Ovary (tissue), 9 donors: Measurements from ENCODE around the gene ZNF883. TPM values are rescaled to one million over a fixed set of nuclear protein-coding genes. Genes with fewer than 3 reads are reported as not detected.

ENCODE experiments used
- DNase-seq, 5 donors: peaks; one replicate each; pipeline ENCODE4 v3.0.0-alpha.2; 2019 to 2020
- H3K27ac ChIP-seq, 2 donors: fragments of 200-600 bp; one replicate each; pipeline versions ENCODE4 v1.5.1 to v1.8.0; 2019 to 2022
- H3K27me3 ChIP-seq: fragments of 200-600 bp; one replicate; pipeline ENCODE4 v1.8.0; 2022
- H3K36me3 ChIP-seq: fragments of 200-600 bp; sonication (generic); one replicate; pipeline ENCODE4 v1.5.1; 2019
- H3K4me1 ChIP-seq: one replicate; pipeline ENCODE4 v1.8.1; 2013; ENCODE audit warnings: mild to moderate bottlenecking, moderate library complexity; ENCODE audit not compliant: insufficient read depth
- H3K4me3 ChIP-seq: fragments of 200-600 bp; sonication (generic); one replicate; pipeline ENCODE4 v1.5.1; 2017
- H3K9me3 ChIP-seq, 2 donors: fragments of 200-600 bp in 1 of 2; sonication (generic) in 1 of 2; one replicate each; pipeline versions ENCODE4 v1.5.1 to v1.8.1; 2013 to 2019; ENCODE audit warnings: mild to moderate bottlenecking in 1 of 2, moderate library complexity in 1 of 2
- CTCF ChIP-seq, 3 donors: fragments of 450-650 bp in 2 of 3; fragments of 200-600 bp in 1 of 3; IDR thresholded peaks; one replicate each; pipeline versions ENCODE4 v1.5.1 to v1.8.0; 2016 to 2022; ENCODE audit warnings: antibody characterized with exemption in 3 of 3, mild to moderate bottlenecking in 1 of 3
- EP300 ChIP-seq: sonication (generic); formaldehyde crosslinking; IDR thresholded peaks from one replicate; pipeline ENCODE4 v1.6.1; 2017; ENCODE audit warnings: antibody characterized with exemption
- POLR2A ChIP-seq: fragments of 450-650 bp; IDR thresholded peaks from one replicate; pipeline ENCODE4 v1.6.1; 2017; ENCODE audit warnings: antibody characterized with exemption, mild to moderate bottlenecking, moderate library complexity
- WGBS, 3 donors: extraction: QIAGEN DNeasy Blood & Tissue Kit in 1 of 3; methylation state at CpG; one replicate each; pipeline versions ENCODE4 v1.1.5 to v1.1.7; 2013 to 2017; 5-methylcytosine and 5-hydroxymethylcytosine counted together
- intact Hi-C, 4 donors: fragments of 100-400 bp; cut with DNase I; formaldehyde crosslinking; loops; one replicate each; pipeline versions ENCODE4 v1.11.0 to v1.15.1; 2022 to 2023
- polyA plus RNA-seq, 2 donors: library from polyadenylated mRNA; stranded (reverse); fragments of 200-250 nt in 1 of 2; fragments of 350-450 nt in 1 of 2; fragmentation: Illumina TruSeq in 1 of 2; extraction: RNeasy Lipid Tissue Mini Kit (QIAGEN cat#74804) in 1 of 2; gene quantifications; one replicate each; pipeline ENCODE4 v1.2.3, GENCODE V29; 2013 to 2014
- total RNA-seq, 7 donors: library from RNA; depleted of rRNA in 2 of 7; stranded (reverse); fragments of >200 nt in 2 of 7; fragmentation: NEBNext Ultra II Directional in 3 of 7; extraction: Animal tissue kit (Norgen Biotek cat#: 25700) in 3 of 7; gene quantifications; one replicate each; pipeline versions ENCODE4 v1.1.0 to v1.2.4, GENCODE V29; 2016 to 2023
- donor health status: DM: no; HTN: no; CAD: no; lungs with moderate emphysema.
- donor health status: DM: no; HTN: no; CAD: no.
- donor health status: Bipolar disorder and iron deficiency.
- donor health status: DM: yes; HTN: yes; CAD: no.
- donor health status: DM: no; HTN: no; CAD: no.
- donor health status: DM: yes; HTN: yes; CAD: no.

The ZNF883 gene
- total and polyA plus RNA-seq, 9 donors, result 0.97 to 3.8 (median 2.1) TPM

- peaks cover 5 to 29% of the 10 kb centered on the region in 2 donors for H3K9me3 ChIP-seq
- H3K4me3 ChIP-seq, result peak within 1 kb of the TSS; percentile 62
- intact Hi-C loops, result loop anchor here in 1 of 4 donors (10.0 kb wide), 1 partner anchor 1162 kb away; the partner anchor contains the start of gene UGCG
- 1% methylated on average over 62 of the region's 62 CpGs for WGBS, 3 donors
- peaks cover 3% of the 10 kb centered on the region for H3K4me1 ChIP-seq
- H3K27me3 ChIP-seq, result no peaks in the 10 kb centered on the region
- H3K36me3 ChIP-seq, result no peaks in the 10 kb centered on the region
- H3K27ac ChIP-seq, result peak within 1 kb of the TSS in 1 of 2 donors; percentile 58
- TF ChIP-seq EP300, result peak; percentile 37
- peak; percentile 31 for TF ChIP-seq POLR2A
- TF ChIP-seq CTCF (IDR thresholded peaks at IDR 0.05), result no peak
- DNase-seq, result peak; percentile 94 to 96 (median 95)
Measured at GRCh38 chr9:113056191-113057106, 44.5 kb upstream of the ZNF883 start, which contains the start of gene ZFP37. ZFP37 (minus strand) TSS chr9:113056724; CDS start chr9:113056688, 36 bp downstream.

DNA sequence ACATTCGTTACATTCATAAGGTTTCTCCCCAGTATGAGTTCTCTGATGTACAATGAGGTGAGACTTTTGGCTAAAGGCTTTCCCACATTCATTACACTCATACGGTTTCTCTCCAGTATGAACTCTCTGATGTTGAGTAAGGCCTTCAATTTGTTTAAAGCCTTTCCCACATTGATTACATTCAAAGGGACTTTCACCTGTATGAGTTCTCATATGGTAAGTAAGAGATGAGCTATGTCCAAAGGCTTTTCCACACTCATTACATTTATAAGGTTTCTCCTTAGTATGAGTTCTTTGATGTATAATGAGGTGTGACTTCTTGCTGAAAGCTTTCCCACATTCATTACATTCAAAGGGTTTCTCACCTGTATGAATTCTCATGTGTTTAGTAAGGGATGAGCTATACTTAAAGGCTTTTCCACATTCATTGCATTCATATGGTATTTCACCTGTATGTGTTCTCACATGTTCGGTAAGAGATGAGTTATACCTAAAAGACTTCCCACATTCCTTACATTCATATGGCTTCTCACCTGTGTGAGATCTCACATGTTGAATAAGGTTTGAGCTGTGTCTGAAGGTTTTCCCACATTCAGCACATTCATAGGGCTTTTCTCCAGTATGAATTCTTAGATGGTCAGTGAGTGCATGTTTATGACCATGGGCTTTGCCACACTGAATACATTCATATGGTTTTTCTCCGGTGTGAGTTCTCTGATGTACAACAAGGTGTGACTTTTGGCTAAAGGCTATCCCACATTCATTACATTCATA is 31.1 kb upstream of the ZNF883 start:
- no peak overlapping the region for H3K4me3 ChIP-seq
- peaks cover 29 to 48% of the 10 kb centered on the region in 2 donors for H3K9me3 ChIP-seq
- TF ChIP-seq POLR2A (no peak), CTCF (IDR thresholded peaks at IDR 0.05) (no peak), EP300 (no peak)
- 92 to 97% (median 96%) methylated on average over 4 of the region's 4 CpGs for WGBS, 3 donors
- no peaks in the 10 kb centered on the region for H3K4me1 ChIP-seq
- intact Hi-C loops, result no loop called here
- no peak overlapping the region for H3K27ac ChIP-seq
- peaks cover 8% of the 10 kb centered on the region for H3K36me3 ChIP-seq
- DNase-seq, result no peak
- H3K27me3 ChIP-seq, result no peaks in the 10 kb centered on the region

GRCh38 chr9:113026200-113026599 is 14.2 kb upstream of the ZNF883 start:
- Histone ChIP-seq H3K27me3 (no peaks in the 10 kb centered on the region), H3K9me3 (peaks cover 0 to 2% of the 10 kb centered on the region in 2 donors), H3K27ac (no peak overlapping the region), H3K4me3 (no peak overlapping the region), H3K4me1 (no peaks in the 10 kb centered on the region), H3K36me3 (no peaks in the 10 kb centered on the region)
- TF ChIP-seq EP300, result no peak
- no peak for TF ChIP-seq CTCF (IDR thresholded peaks at IDR 0.05)
- no peak for TF ChIP-seq POLR2A
- intact Hi-C loops, result no loop called here
- DNase-seq, result no peak
- 55 to 65% (median 63%) methylated on average over 1 of the region's 1 CpG for WGBS, 3 donors

DNA sequence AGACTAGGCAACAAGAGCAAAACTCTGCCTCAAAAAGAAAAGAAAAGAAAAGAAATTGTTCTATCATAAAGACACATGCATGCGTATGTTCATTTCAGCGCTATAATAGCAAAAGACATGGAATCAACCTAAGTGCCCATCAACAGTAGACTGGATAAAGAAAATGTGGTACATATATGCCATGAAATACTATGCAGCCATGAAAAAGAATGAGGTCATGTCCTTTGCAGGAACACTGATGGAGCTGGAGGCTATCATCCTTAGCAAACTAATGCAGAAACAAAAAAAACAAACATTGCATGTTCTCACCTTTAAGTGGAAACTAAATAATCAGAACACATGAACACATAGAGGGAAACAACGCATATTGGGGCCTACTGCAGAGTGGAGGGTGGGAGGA is 6.3 kb upstream of the ZNF883 start:
- Histone ChIP-seq H3K36me3 (no peaks in the 10 kb centered on the region), H3K4me1 (no peaks in the 10 kb centered on the region), H3K27me3 (no peaks in the 10 kb centered on the region), H3K9me3 (peaks cover 0 to 5% of the 10 kb centered on the region in 2 donors), H3K4me3 (no peak overlapping the region), H3K27ac (no peak overlapping the region)
- 88 to 90% methylated on average over 3 of the region's 3 CpGs; no CpG with 5 or more reads in 1 of the 3 donors for WGBS, 3 donors
- no peak for DNase-seq
- intact Hi-C loops, result no loop called here
- TF ChIP-seq EP300 (no peak), POLR2A (no peak), CTCF (IDR thresholded peaks at IDR 0.05) (no peak)
